Endodermal cell (in vitro differentiated cells): ENCODE data around the gene THSD8. TPM values are rescaled to one million over a fixed set of nuclear protein-coding genes. Genes with fewer than 3 reads are reported as not detected.
A peak's percentile ranks its signal among the peaks of the same experiment; 100 is the strongest.
"Not testable (repeated sequence)": the region's sequence is repeated elsewhere in the genome, so short reads cannot be mapped to it uniquely, and the experiment has no call there.

Experiments used
- DNase-seq: peaks from one replicate; pipeline ENCODE4 v3.0.0-alpha.2; 2017
- H3K27ac ChIP-seq: 2 replicates; pipeline ENCODE4 v1.5.1; 2013; ENCODE audit warnings: mild to moderate bottlenecking, low read depth, low read length, moderate library complexity
- H3K27me3 ChIP-seq: 2 replicates; pipeline ENCODE4 v1.6.1; 2013; ENCODE audit warnings: mild to moderate bottlenecking, low read length, moderate library complexity; ENCODE audit not compliant: insufficient read depth, control insufficient read depth, poor library complexity, severe bottlenecking
- H3K36me3 ChIP-seq: 2 replicates; pipeline ENCODE4 v1.7.0; 2013; ENCODE audit warnings: mild to moderate bottlenecking, low read length, moderate library complexity; ENCODE audit not compliant: control insufficient read depth, insufficient read depth
- H3K4me1 ChIP-seq: one replicate; pipeline ENCODE4 v1.7.0; 2013; ENCODE audit warnings: low read length; ENCODE audit not compliant: control insufficient read depth, insufficient read depth
- H3K4me3 ChIP-seq: 2 replicates; pipeline ENCODE4 v1.5.1; 2013; ENCODE audit warnings: mild to moderate bottlenecking, low read length, moderate library complexity
- H3K9ac ChIP-seq: 2 replicates; pipeline ENCODE4 v1.6.1; 2013; ENCODE audit warnings: mild to moderate bottlenecking, low read length, moderate library complexity; ENCODE audit not compliant: poor library complexity, severe bottlenecking; ENCODE audit errors: extremely low read depth
- H3K9me3 ChIP-seq: 2 replicates; pipeline ENCODE4 v1.6.1; 2013; ENCODE audit warnings: mild to moderate bottlenecking, low read length, moderate library complexity; ENCODE audit not compliant: control insufficient read depth
- H3K27ac Mint-ChIP-seq: 2 replicates; pipeline ENCODE4 v1.8.0; 2020; ENCODE audit warnings: mixed read lengths
- H3K27me3 Mint-ChIP-seq: 2 replicates; pipeline ENCODE4 v1.8.0; 2021; ENCODE audit warnings: mild to moderate bottlenecking, mixed read lengths; ENCODE audit not compliant: insufficient read depth
- H3K36me3 Mint-ChIP-seq: 2 replicates; pipeline ENCODE4 v1.8.0; 2020; ENCODE audit warnings: low read depth, mixed read lengths
- H3K4me1 Mint-ChIP-seq: 2 replicates; pipeline ENCODE4 v1.8.0; 2020; ENCODE audit warnings: mixed read lengths
- H3K4me3 Mint-ChIP-seq: 2 replicates; pipeline ENCODE4 v1.8.0; 2020; ENCODE audit warnings: mild to moderate bottlenecking, moderate library complexity, mixed read lengths
- H3K9me3 Mint-ChIP-seq: 2 replicates; pipeline ENCODE4 v1.8.0; 2020; ENCODE audit warnings: mild to moderate bottlenecking, mixed read lengths
- CTCF ChIP-seq: fragments of 200-600 bp; sonication (generic); conservative IDR thresholded peaks from 2 replicates; pipeline ENCODE4 v1.5.0; 2021; ENCODE audit warnings: antibody characterized with exemption, mild to moderate bottlenecking
- WGBS, 2 experiments: methylation state at CpG; one replicate each; pipeline versions ENCODE4 v1.1.5 to v1.1.7; 2013; ENCODE audit warnings: missing lambda C conversion rate in 2 of 2, mixed read lengths in 1 of 2; ENCODE audit not compliant: insufficient coverage in 1 of 2, insufficient read length in 1 of 2; 5-methylcytosine and 5-hydroxymethylcytosine counted together
- total RNA-seq, 2 donors: library from RNA; stranded (reverse); fragmentation: NEBNext Ultra II Directional in 1 of 2; extraction: Animal tissue kit (Norgen Biotek cat#: 25700) in 1 of 2; gene quantifications; 2 replicates in 1 of 2; 3 replicates in 1 of 2; pipeline ENCODE4 v1.2.1, GENCODE V29; 2021

THSD8 gene
- total RNA-seq, 2 donors from 2014 or later: 34.4 to 57.4 TPM

- H3K27me3 ChIP-seq: no peaks in the 10 kb centered on the region
- no peaks in the 10 kb centered on the region for H3K4me1 ChIP-seq
- no peaks in the 10 kb centered on the region for H3K9me3 ChIP-seq
- TF ChIP-seq CTCF: no peak
- no peaks in the 10 kb centered on the region for H3K4me1 Mint-ChIP-seq
- H3K9me3 Mint-ChIP-seq: no peaks in the 10 kb centered on the region
- H3K9ac ChIP-seq: no peak overlapping the region
- WGBS, 2 experiments: 99 to 100% methylated on average over 5 to 7 of the region's 7 CpGs
- H3K4me3 Mint-ChIP-seq: no peak overlapping the region
- no peak for DNase-seq
- H3K27ac Mint-ChIP-seq: peak overlapping the region; percentile 68
- H3K36me3 ChIP-seq: peaks cover 19% of the 10 kb centered on the region
- H3K36me3 Mint-ChIP-seq: peaks cover 31% of the 10 kb centered on the region
- H3K27ac ChIP-seq: no peak overlapping the region
- H3K4me3 ChIP-seq: no peak overlapping the region
- H3K27me3 Mint-ChIP-seq: no peaks in the 10 kb centered on the region
Measured at GRCh38 chr19:12815088-12815487, 13.2 kb downstream of the THSD8 start.

- WGBS, 2 experiments: 89 to 100% methylated on average over 4 to 6 of the region's 6 CpGs
- H3K9me3 Mint-ChIP-seq, H3K27ac Mint-ChIP-seq: not testable (repeated sequence)
Measured at GRCh38 chr19:12817188-12817587, 15.3 kb downstream of the THSD8 start.

GRCh38 chr19:12817810-12818209 is 15.9 kb downstream of the THSD8 start:
- not testable (repeated sequence) for H3K4me1 ChIP-seq, H3K27ac ChIP-seq, H3K4me3 Mint-ChIP-seq, H3K27me3 ChIP-seq, H3K4me1 Mint-ChIP-seq, H3K27me3 Mint-ChIP-seq, H3K9me3 Mint-ChIP-seq, H3K27ac Mint-ChIP-seq, H3K9ac ChIP-seq, H3K9me3 ChIP-seq, DNase-seq, H3K4me3 ChIP-seq
- peaks cover 22% of the 10 kb centered on the region for H3K36me3 Mint-ChIP-seq
- H3K36me3 ChIP-seq: peaks cover 17% of the 10 kb centered on the region
- 96 to 100% methylated on average over 7 to 9 of the region's 11 CpGs for WGBS, 2 experiments

More at GRCh38 chr19:12817188-12817587, 15.3 kb downstream of the THSD8 start:
- H3K36me3 ChIP-seq: peaks cover 17% of the 10 kb centered on the region
- not testable (repeated sequence) for H3K4me1 Mint-ChIP-seq, H3K4me3 ChIP-seq, H3K9ac ChIP-seq, H3K27me3 ChIP-seq, H3K9me3 ChIP-seq, H3K27me3 Mint-ChIP-seq, H3K27ac ChIP-seq, H3K4me3 Mint-ChIP-seq, H3K4me1 ChIP-seq, DNase-seq
- H3K36me3 Mint-ChIP-seq: peaks cover 24% of the 10 kb centered on the region

- Mint-ChIP-seq H3K4me3 (no peak overlapping the region), H3K36me3 (no peaks in the 10 kb centered on the region), H3K4me1 (peaks cover 4% of the 10 kb centered on the region), H3K9me3 (peaks cover 3% of the 10 kb centered on the region), H3K27ac (no peak overlapping the region), H3K27me3 (peaks cover 13% of the 10 kb centered on the region)
- H3K4me1 ChIP-seq: no peaks in the 10 kb centered on the region
- H3K9ac ChIP-seq: no peak overlapping the region
- TF ChIP-seq CTCF: no peak
- no peaks in the 10 kb centered on the region for H3K9me3 ChIP-seq
- no peaks in the 10 kb centered on the region for H3K27me3 ChIP-seq
- WGBS, 2 experiments: 78 to 90% methylated on average over 1 to 2 of the region's 2 CpGs
- no peak overlapping the region for H3K27ac ChIP-seq
- no peaks in the 10 kb centered on the region for H3K36me3 ChIP-seq
- no peak for DNase-seq
- no peak overlapping the region for H3K4me3 ChIP-seq
Measured at GRCh38 chr19:12821761-12822160, 19.9 kb downstream of the THSD8 start.
